HG03460 (cell line): ENCODE data around the gene FBXO17.

Source experiments
- ATAC-seq: cut with Tn5 transposase; IDR thresholded peaks from one replicate; pipeline ENCODE4 v1.9.1; 2021; ENCODE audit not compliant: unreplicated experiment

Gene FBXO17

GRCh38 chr19:38918526-38918925, 57.0 kb downstream of the FBXO17 start:
- ATAC-seq: no peak

GRCh38 chr19:38917921-38918491, 57.5 kb downstream of the FBXO17 start:
- no peak for ATAC-seq

- ATAC-seq: no peak
Measured at GRCh38 chr19:38917516-38917915, 58.0 kb downstream of the FBXO17 start.

GRCh38 chr19:38915329-38916321, 59.9 kb downstream of the FBXO17 start:
- ATAC-seq: no peak

GRCh38 chr19:38913958-38914357, 61.6 kb downstream of the FBXO17 start:
- ATAC-seq: no peak

- ATAC-seq: no peak
Measured at GRCh38 chr19:38912600-38913514, 62.7 kb downstream of the FBXO17 start.

GRCh38 chr19:38911388-38912001, 64.0 kb downstream of the FBXO17 start:
- no peak for ATAC-seq

GRCh38 chr19:38910488-38910887, 65.1 kb downstream of the FBXO17 start:
- no peak for ATAC-seq

- no peak for ATAC-seq
Measured at GRCh38 chr19:38908911-38909310, 66.6 kb downstream of the FBXO17 start.

GRCh38 chr19:38907670-38908069, 67.9 kb downstream of the FBXO17 start:
- ATAC-seq: no peak

- ATAC-seq: no peak
Measured at GRCh38 chr19:38907227-38907626, 68.3 kb downstream of the FBXO17 start.

GRCh38 chr19:38905620-38906019, 69.9 kb downstream of the FBXO17 start:
- ATAC-seq: no peak

- ATAC-seq: no peak
Measured at GRCh38 chr19:38904581-38905539, 70.7 kb downstream of the FBXO17 start.

GRCh38 chr19:38901683-38902082, 73.9 kb downstream of the FBXO17 start:
- no peak for ATAC-seq

- ATAC-seq: no peak
Measured at GRCh38 chr19:38900743-38901190, 74.8 kb downstream of the FBXO17 start.

- ATAC-seq: no peak
Measured at GRCh38 chr19:38900202-38900629, 75.3 kb downstream of the FBXO17 start.

GRCh38 chr19:38899447-38900201, 75.9 kb downstream of the FBXO17 start, which contains the start of the genes NFKBIB and SIRT2:
Gene NFKBIB (plus strand): TSS chr19:38899969. CDS start chr19:38900033, 64 bp downstream.
Gene SIRT2 (minus strand): TSS chr19:38899618. CDS start chr19:38899521, 97 bp downstream.
- ATAC-seq: peak; percentile 89

- no peak for ATAC-seq
Measured at GRCh38 chr19:38898788-38899446, 76.6 kb downstream of the FBXO17 start.
